ENCODE results near the gene MYO10.
"Not testable (repeated sequence)": the region's sequence is repeated elsewhere in the genome, so short reads cannot be mapped to it uniquely, and the experiment has no call there.

The MYO10 gene

GRCh38 chr5:16886366-16886736, 49.7 kb downstream of the MYO10 start:
- DNase-seq: no peak

- DNase-seq: no peak
These were observed 50.3 kb downstream of the MYO10 start for GRCh38 chr5:16885635-16886365.

- DNase-seq: no peak
These were observed 51.5 kb downstream of the MYO10 start for GRCh38 chr5:16884595-16884994.

- no peak for DNase-seq
These were observed 52.3 kb downstream of the MYO10 start for GRCh38 chr5:16883806-16884205.

- DNase-seq: no peak
These were observed 52.9 kb downstream of the MYO10 start for GRCh38 chr5:16883176-16883575.

DNA sequence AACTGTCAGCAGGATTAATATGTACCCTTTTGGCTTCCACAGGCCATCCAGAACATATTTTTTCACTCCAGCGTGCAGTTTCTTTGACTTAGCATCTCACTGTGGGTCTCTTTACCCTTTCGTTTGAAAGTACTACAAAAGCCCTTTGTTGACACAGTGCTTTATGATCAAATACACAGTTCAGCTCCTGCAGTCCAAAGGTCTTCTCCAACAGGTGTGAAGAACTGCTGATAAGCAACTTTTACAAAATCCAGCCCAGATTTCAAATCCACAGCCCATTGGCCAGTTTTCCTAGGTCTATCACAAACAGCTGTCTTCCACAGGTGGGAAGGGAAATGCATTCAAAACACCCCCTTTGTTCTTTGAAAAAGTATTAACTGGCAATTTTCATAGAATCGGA, 54.8 kb downstream of the MYO10 start:
- no peak for DNase-seq

- DNase-seq: no peak
These were observed 55.5 kb downstream of the MYO10 start for GRCh38 chr5:16880547-16880946.

GRCh38 chr5:16879650-16880049, 56.4 kb downstream of the MYO10 start:
- no peak for DNase-seq

DNA sequence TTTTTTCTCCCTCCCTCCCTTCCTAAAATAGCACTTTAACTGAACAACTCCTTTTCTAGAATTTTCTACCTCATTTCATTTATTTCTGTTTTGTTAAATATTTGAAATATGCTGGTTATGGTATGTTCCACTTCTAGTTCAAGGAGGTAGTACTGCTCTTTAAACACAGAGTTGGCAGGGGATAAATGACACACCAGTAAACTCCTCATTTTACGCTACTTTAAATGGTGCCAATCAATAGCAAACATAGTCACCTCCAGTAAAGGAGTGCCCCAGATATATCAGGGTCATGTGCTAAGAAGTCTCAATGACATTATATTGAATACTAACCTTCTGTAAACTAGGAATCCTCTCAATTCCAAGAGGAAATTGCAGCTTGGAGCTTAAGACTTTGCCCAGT, 56.9 kb downstream of the MYO10 start:
- DNase-seq: no peak

- no peak for DNase-seq
These were observed 58.7 kb downstream of the MYO10 start for GRCh38 chr5:16877267-16877935.

GRCh38 chr5:16874424-16874823, 61.7 kb downstream of the MYO10 start:
- DNase-seq: not testable (repeated sequence)

- DNase-seq: no peak
These were observed 64.2 kb downstream of the MYO10 start for GRCh38 chr5:16871746-16872339.

- DNase-seq: no peak
These were observed 65.2 kb downstream of the MYO10 start for GRCh38 chr5:16870878-16871277.

DNA sequence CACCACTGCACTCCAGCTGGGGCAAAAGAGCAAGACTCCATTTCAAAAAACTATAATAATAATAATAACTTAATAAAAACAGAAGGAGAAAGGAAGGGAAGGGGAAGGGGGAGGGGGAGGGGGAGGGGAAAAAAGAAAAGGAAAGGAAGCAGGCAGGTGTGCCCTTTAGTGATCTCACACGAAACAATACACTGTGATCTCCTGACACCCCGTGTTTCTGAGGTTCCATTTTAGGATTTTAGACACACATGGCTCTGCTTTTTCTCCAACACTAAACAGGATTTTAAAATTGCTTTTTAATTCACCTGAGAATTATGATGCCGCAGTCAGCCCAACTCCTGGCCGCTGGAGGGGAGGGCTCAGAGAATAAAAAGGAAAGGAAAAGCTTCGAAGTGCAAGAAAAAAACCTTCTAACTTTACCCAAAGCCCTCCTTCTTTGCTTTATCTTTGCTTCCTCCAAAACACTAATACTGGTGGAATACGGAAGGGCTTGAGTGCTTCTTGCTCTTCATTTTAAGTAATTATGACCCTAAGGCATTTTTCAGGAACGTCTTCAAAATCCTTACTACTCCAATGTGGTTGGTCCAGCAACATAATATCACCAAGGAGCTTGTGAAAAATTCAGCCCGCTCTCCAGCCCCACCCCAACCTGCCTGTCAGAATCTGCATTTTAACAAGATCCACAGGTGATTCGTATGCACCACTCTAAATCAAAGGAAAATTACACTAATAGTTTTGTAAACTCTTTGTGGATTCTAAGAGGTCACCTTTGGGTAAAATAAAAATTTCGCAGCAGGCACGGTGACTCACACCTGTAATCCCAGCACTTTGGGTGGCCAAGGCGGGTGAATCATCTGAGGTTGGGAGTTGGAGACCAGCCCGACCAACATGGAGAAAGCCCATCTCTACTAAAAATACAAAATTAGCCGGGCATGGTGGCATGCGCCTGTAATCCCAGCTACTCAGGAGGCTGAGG, 66.0 kb downstream of the MYO10 start:
- DNase-seq: no peak

- no peak for DNase-seq
These were observed 68.5 kb downstream of the MYO10 start for GRCh38 chr5:16867577-16867953.

- DNase-seq: no peak
These were observed 69.1 kb downstream of the MYO10 start for GRCh38 chr5:16866795-16867576.

GRCh38 chr5:16866273-16866672, 69.8 kb downstream of the MYO10 start:
- no peak for DNase-seq

DNA sequence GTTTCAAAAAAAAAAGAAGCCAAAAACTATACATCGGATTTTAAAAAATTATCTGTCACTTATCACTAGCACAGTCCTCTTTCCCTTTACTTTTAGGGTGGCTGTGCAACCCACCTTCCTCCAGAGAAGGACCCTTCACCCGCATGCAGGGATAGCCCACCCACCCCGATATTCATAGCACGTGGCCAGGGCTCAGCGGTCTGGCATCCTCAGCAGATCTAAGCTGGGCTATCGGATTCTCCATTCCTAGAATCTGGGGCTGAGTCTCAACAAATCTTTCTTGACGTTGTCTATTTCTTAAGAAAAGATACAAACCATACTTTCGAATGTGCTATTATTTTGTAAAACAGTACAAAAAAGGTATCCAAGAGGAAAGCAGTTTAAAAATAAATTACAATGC, 70.9 kb downstream of the MYO10 start:
- no peak for DNase-seq

- no peak for DNase-seq
These were observed 71.4 kb downstream of the MYO10 start for GRCh38 chr5:16864631-16865131.

- DNase-seq: no peak
These were observed 72.6 kb downstream of the MYO10 start for GRCh38 chr5:16863469-16863946.

DNA sequence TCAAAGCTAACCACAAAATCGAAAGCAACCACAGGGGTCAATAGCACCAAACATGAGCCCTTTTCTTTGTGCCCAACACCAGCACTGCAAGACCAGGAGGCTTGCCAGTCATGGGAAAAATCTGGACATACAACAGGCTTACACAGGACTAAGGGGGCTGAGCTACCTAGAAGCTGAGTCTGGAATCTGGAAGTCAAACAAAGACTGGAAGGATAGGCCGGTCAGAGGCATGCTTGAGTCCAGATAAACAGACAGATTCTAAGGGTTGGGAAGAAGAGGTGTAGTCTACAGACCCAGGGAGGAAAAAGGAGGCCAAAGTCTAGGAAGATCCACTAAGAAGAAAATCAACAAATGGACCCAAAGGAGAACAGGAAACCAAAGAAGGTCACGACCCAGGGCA, 73.3 kb downstream of the MYO10 start:
- DNase-seq: no peak

- no peak for DNase-seq
These were observed 76.7 kb downstream of the MYO10 start for GRCh38 chr5:16859346-16859745.

All from activated gamma-delta T cell treated with Interleukin-2 at 50 U/mL for 16 hours (primary cell).